Smooth muscle cell (in vitro differentiated cells): ENCODE data around the gene NENF. TPM values are rescaled to one million over a fixed set of nuclear protein-coding genes. Genes with fewer than 3 reads are reported as not detected.

Experiments
- DNase-seq: peaks from one replicate; lab custom pipeline; 2025; ENCODE audit not compliant: unreplicated experiment; lab: John Stamatoyannopoulos, UW
- H2AFZ ChIP-seq: fragments of 200-600 bp; sonication (generic); 2 replicates; pipeline ENCODE4 v1.6.0; 2016; ENCODE audit warnings: antibody characterized with exemption, low read depth, mild to moderate bottlenecking
- H3F3A ChIP-seq: fragments of 200-600 bp; sonication (generic); 2 replicates; pipeline ENCODE4 v1.6.0; 2017; ENCODE audit warnings: antibody characterized with exemption, low read depth
- H3K27ac ChIP-seq: fragments of 200-600 bp; sonication (generic); 2 replicates; pipeline ENCODE4 v1.5.1; 2016; ENCODE audit warnings: low read depth, mild to moderate bottlenecking
- H3K27me3 ChIP-seq: fragments of 200-600 bp; sonication (generic); 2 replicates; pipeline ENCODE4 v1.6.1; 2016; ENCODE audit warnings: low read depth, mild to moderate bottlenecking
- H3K36me3 ChIP-seq: fragments of 200-600 bp; sonication (generic); 2 replicates; pipeline ENCODE4 v1.5.1; 2016; ENCODE audit warnings: low read depth
- H3K4me1 ChIP-seq: fragments of 200-600 bp; sonication (generic); 2 replicates; pipeline ENCODE4 v1.5.1; 2016; ENCODE audit warnings: low read depth
- H3K4me2 ChIP-seq: fragments of 200-600 bp; sonication (generic); 2 replicates; pipeline ENCODE4 v1.6.0; 2016; ENCODE audit warnings: mild to moderate bottlenecking
- H3K4me3 ChIP-seq: fragments of 200-600 bp; sonication (generic); 2 replicates; pipeline ENCODE4 v1.5.1; 2016; ENCODE audit warnings: mild to moderate bottlenecking
- H3K79me2 ChIP-seq: fragments of 200-600 bp; sonication (generic); 2 replicates; pipeline ENCODE4 v1.6.0; 2016; ENCODE audit warnings: low read depth, mild to moderate bottlenecking
- H3K9ac ChIP-seq: fragments of 200-600 bp; sonication (generic); 2 replicates; pipeline ENCODE4 v1.6.0; 2016; ENCODE audit warnings: low read depth
- H3K9me3 ChIP-seq: fragments of 200-600 bp; sonication (generic); replicated peaks from 2 replicates; pipeline ENCODE4 v1.5.1; 2016; ENCODE audit warnings: low read depth
- H4K20me1 ChIP-seq: fragments of 200-600 bp; sonication (generic); 2 replicates; pipeline ENCODE4 v1.6.0; 2016; ENCODE audit warnings: low read depth
- WGBS: methylation state at CpG from one replicate; pipeline ENCODE4 v1.1.7; 2016; ENCODE audit warnings: low lambda C conversion rate; 5-methylcytosine and 5-hydroxymethylcytosine counted together
- polyA plus RNA-seq: library from polyadenylated mRNA; unstranded; fragments of >200 nt; fragmentation: Nextera tagmentation; extraction: Ambion mirVana; gene quantifications from 2 replicates; pipeline ENCODE4 v1.2.1, GENCODE V29; 2016
- total RNA-seq: library from RNA; depleted of rRNA; stranded (reverse); fragments of >200 nt; gene quantifications from 2 replicates; pipeline ENCODE4 v1.2.3, GENCODE V29; 2014
- TF ChIP-seq, protein P1 (sequence below): fragments of 200-600 bp; sonication (generic); IDR thresholded peaks from 2 replicates; pipeline ENCODE4 v1.5.1; 2017; ENCODE audit warnings: borderline replicate concordance, mild to moderate bottlenecking, antibody characterized with exemption; ENCODE audit not compliant: insufficient read depth, poor library complexity, severe bottlenecking

NENF gene
- total and polyA plus RNA-seq, 2 experiments from 2014 or later = 53.9 to 90.7 TPM

DNA sequence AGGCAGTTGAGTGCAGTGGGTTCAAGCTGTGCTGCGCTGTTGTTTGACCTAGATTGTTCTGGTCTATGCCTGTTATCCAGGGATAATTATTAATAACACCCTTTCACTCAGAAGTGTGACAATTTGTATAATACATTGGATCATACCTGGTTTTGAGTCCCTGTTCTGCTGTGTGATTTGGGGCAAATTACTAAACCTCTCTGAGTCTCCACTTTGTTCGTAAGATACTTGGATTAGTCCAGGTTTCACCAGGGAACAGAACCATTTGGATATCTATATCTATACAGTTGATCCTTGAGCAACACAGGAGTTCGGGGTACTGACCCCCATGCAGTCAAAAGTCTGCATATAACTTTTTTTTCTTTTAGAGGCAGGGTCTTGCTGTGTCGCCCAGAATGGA lies 2.3 kb downstream of the NENF start:
- Histone ChIP-seq H3K4me3 (no peak overlapping the region), H3K27me3 (no peaks in the 10 kb centered on the region), H3K27ac (no peak overlapping the region), H3K79me2 (no peaks in the 10 kb centered on the region), H3K36me3 (no peaks in the 10 kb centered on the region), H2AFZ (no peak overlapping the region), H3K4me2 (no peak overlapping the region), H3K4me1 (no peaks in the 10 kb centered on the region), H3K9me3 (no peaks in the 10 kb centered on the region), H3F3A (no peaks in the 10 kb centered on the region), H4K20me1 (peaks cover 19% of the 10 kb centered on the region), H3K9ac (no peak overlapping the region)
- WGBS = 93% methylated on average over 4 of the region's 4 CpGs
- TF ChIP-seq, protein P1, sequence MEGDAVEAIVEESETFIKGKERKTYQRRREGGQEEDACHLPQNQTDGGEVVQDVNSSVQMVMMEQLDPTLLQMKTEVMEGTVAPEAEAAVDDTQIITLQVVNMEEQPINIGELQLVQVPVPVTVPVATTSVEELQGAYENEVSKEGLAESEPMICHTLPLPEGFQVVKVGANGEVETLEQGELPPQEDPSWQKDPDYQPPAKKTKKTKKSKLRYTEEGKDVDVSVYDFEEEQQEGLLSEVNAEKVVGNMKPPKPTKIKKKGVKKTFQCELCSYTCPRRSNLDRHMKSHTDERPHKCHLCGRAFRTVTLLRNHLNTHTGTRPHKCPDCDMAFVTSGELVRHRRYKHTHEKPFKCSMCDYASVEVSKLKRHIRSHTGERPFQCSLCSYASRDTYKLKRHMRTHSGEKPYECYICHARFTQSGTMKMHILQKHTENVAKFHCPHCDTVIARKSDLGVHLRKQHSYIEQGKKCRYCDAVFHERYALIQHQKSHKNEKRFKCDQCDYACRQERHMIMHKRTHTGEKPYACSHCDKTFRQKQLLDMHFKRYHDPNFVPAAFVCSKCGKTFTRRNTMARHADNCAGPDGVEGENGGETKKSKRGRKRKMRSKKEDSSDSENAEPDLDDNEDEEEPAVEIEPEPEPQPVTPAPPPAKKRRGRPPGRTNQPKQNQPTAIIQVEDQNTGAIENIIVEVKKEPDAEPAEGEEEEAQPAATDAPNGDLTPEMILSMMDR = no peak
- no peak for DNase-seq

DNA sequence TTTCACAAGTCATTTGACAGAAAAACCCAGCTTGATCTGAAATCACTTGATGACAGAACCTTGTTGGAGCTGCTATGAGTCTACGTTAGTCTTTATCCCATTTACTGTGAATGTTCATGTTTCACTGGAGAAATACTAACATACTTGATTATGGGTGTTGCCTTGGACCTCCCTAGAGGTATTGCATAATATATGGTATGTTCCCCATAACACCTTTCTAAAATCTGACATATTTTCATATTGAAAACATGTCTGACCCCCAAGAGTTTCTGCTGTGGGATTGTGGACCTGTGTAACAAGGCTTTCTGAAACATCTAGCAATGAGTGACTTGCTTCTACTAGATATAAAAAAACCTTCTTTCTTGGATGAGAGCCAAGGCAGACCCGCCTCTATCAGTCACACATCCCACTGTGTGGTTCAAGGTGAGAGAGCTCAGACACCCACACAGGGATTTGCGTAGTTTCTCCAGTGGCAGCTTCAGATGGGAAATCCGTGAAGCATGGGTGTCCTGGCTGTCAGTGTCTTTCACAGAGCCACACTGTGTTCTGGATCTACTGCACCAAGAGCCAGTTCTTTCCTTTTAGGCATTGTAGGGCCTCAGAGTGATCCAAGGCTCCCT lies 4.6 kb downstream of the NENF start:
- H3K4me1 ChIP-seq = no peaks in the 10 kb centered on the region
- H4K20me1 ChIP-seq = peaks cover 19% of the 10 kb centered on the region
- DNase-seq = no peak
- no peaks in the 10 kb centered on the region for H3F3A ChIP-seq
- H3K9ac ChIP-seq = no peak overlapping the region
- no peaks in the 10 kb centered on the region for H3K79me2 ChIP-seq
- H3K27ac ChIP-seq = no peak overlapping the region
- H3K36me3 ChIP-seq = no peaks in the 10 kb centered on the region
- H2AFZ ChIP-seq = no peak overlapping the region
- 89% methylated on average over 4 of the region's 4 CpGs for WGBS
- TF ChIP-seq, protein P1 = no peak
- H3K9me3 ChIP-seq = no peaks in the 10 kb centered on the region
- H3K4me3 ChIP-seq = no peak overlapping the region
- no peaks in the 10 kb centered on the region for H3K27me3 ChIP-seq
- no peak overlapping the region for H3K4me2 ChIP-seq

DNA sequence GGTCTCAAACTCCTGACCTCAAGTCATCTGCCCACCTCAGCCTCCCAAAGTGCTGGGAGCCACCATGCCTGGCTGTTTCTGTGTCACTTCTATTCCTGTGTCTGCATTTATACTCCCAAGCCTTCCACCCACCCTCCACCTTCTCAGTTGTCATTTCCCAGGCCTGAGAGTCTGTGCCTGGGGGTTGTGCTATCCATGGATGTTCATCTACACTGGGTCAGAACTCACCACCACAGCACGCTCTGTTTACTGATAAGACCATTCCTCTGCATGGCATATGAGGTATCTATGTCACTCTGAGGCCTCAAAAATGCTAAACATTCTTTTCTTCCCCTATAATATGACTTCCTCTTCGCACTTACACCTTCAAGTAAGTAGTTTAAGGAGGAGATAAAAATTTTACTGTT lies 6.1 kb downstream of the NENF start:
- H3K27ac ChIP-seq = no peak overlapping the region
- H3K9ac ChIP-seq = no peak overlapping the region
- no peaks in the 10 kb centered on the region for H3K36me3 ChIP-seq
- H2AFZ ChIP-seq = no peak overlapping the region
- no peaks in the 10 kb centered on the region for H3K9me3 ChIP-seq
- no peaks in the 10 kb centered on the region for H3K79me2 ChIP-seq
- TF ChIP-seq, protein P1 = no peak
- H3K4me2 ChIP-seq = no peak overlapping the region
- 72% methylated on average over 2 of the region's 2 CpGs for WGBS
- no peak overlapping the region for H3K4me3 ChIP-seq
- no peaks in the 10 kb centered on the region for H3F3A ChIP-seq
- H3K4me1 ChIP-seq = no peaks in the 10 kb centered on the region
- no peak for DNase-seq
- H3K27me3 ChIP-seq = no peaks in the 10 kb centered on the region
- H4K20me1 ChIP-seq = peaks cover 19% of the 10 kb centered on the region

DNA sequence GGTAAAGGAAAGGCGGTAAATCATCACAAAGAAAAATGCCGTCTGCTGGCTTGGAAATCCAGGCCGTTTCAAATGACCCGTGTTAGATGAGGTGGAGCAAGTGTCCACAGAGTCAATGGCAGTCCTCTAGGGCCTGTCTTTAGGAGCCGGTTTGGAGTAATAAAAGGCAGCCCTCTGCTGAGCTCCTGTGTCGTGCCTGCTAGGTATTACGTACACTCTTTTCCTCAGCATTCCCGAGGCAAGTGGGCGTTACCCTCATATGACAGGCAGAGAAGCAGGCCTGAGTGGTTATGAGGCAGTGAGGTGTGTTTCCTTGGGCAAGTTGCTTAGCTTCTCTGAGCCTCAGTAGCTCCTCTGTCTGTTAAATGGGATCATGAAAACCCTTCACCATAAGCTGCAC lies 7.7 kb downstream of the NENF start:
- H3K4me1 ChIP-seq = no peaks in the 10 kb centered on the region
- 72% methylated on average over 9 of the region's 9 CpGs for WGBS
- H3K36me3 ChIP-seq = no peaks in the 10 kb centered on the region
- no peaks in the 10 kb centered on the region for H3K27me3 ChIP-seq
- H2AFZ ChIP-seq = no peak overlapping the region
- DNase-seq = no peak
- no peak overlapping the region for H3K27ac ChIP-seq
- TF ChIP-seq, protein P1 = no peak
- peaks cover 19% of the 10 kb centered on the region for H4K20me1 ChIP-seq
- no peak overlapping the region for H3K4me2 ChIP-seq
- H3F3A ChIP-seq = no peaks in the 10 kb centered on the region
- H3K79me2 ChIP-seq = no peaks in the 10 kb centered on the region
- no peak overlapping the region for H3K4me3 ChIP-seq
- no peak overlapping the region for H3K9ac ChIP-seq
- H3K9me3 ChIP-seq = no peaks in the 10 kb centered on the region
